ENCODE data around the gene ZNF556. TPM values are rescaled to one million over a fixed set of nuclear protein-coding genes. Genes with fewer than 3 reads are reported as not detected.

The ZNF556 gene
- total RNA-seq, 1 experiment from 2014 or later, result not detected

- intact Hi-C loops (cut with micrococcal nuclease; ENCODE audit: unreplicated experiment), result no loop called here
- no peak for TF ChIP-seq TCF7L2 (IDR thresholded peaks at IDR 0.05; ENCODE audit: low read depth, low read length)
- no peak for TF ChIP-seq CTCF (IDR thresholded peaks at IDR 0.05)
- peaks cover 43% of the 10 kb centered on the region for H3K9me3 ChIP-seq (ENCODE audit: control insufficient read depth, insufficient read depth, low read depth, low read length)
- no peaks in the 10 kb centered on the region for H3K27me3 ChIP-seq (ENCODE audit: control insufficient read depth, insufficient read depth, low read length)
- CTCF ChIA-PET, result no interaction called here
- H3K27ac ChIP-seq (ENCODE audit: low read length), result no peak overlapping the region
- H3K4me1 ChIP-seq (ENCODE audit: control insufficient read depth, insufficient read depth, low read length), result no peaks in the 10 kb centered on the region
- H3K36me3 ChIP-seq (ENCODE audit: control insufficient read depth, insufficient read depth, low read length), result peaks cover 8% of the 10 kb centered on the region
- no peak for DNase-seq (ENCODE audit: low read depth, low spot score)
- POLR2A ChIA-PET, result no interaction called here
- in situ Hi-C loops (cut with HindIII; ENCODE audit: low pct_unique_long_range_greater_than_20kb, low sequenced_read_pairs), result no loop called here
- no peak overlapping the region for H3K4me3 ChIP-seq (ENCODE audit: low read depth in 2 of 2, low read length in 2 of 2)
- TSS peak; percentile 53 for BruUV-seq (replicated peaks)
- no peak for ATAC-seq
Measured at GRCh38 chr19:2917275-2918184, 50.4 kb downstream of the ZNF556 start.

GRCh38 chr19:2922987-2923386, 55.9 kb downstream of the ZNF556 start:
- ChIA-PET CTCF (no interaction called here), POLR2A (no interaction called here)
- BruUV-seq (replicated peaks), result no TSS peak
- intact Hi-C loops (cut with micrococcal nuclease; ENCODE audit: unreplicated experiment), result no loop called here
- in situ Hi-C loops (cut with HindIII; ENCODE audit: low pct_unique_long_range_greater_than_20kb, low sequenced_read_pairs), result no loop called here
- Histone ChIP-seq H3K4me3 (ENCODE audit: low read depth in 2 of 2, low read length in 2 of 2) (no peak overlapping the region), H3K27me3 (ENCODE audit: control insufficient read depth, insufficient read depth, low read length) (no peaks in the 10 kb centered on the region), H3K9me3 (ENCODE audit: control insufficient read depth, insufficient read depth, low read depth, low read length) (peaks cover 8% of the 10 kb centered on the region), H3K27ac (ENCODE audit: low read length) (no peak overlapping the region), H3K4me1 (ENCODE audit: control insufficient read depth, insufficient read depth, low read length) (peaks cover 3% of the 10 kb centered on the region; the same call in 1 of the 2 replicates), H3K36me3 (ENCODE audit: control insufficient read depth, insufficient read depth, low read length) (no peaks in the 10 kb centered on the region)
- no peak for TF ChIP-seq POLR2AphosphoS5 (IDR thresholded peaks at IDR 0.05; ENCODE audit: low read depth, low read length)
- TF ChIP-seq, protein P1, sequence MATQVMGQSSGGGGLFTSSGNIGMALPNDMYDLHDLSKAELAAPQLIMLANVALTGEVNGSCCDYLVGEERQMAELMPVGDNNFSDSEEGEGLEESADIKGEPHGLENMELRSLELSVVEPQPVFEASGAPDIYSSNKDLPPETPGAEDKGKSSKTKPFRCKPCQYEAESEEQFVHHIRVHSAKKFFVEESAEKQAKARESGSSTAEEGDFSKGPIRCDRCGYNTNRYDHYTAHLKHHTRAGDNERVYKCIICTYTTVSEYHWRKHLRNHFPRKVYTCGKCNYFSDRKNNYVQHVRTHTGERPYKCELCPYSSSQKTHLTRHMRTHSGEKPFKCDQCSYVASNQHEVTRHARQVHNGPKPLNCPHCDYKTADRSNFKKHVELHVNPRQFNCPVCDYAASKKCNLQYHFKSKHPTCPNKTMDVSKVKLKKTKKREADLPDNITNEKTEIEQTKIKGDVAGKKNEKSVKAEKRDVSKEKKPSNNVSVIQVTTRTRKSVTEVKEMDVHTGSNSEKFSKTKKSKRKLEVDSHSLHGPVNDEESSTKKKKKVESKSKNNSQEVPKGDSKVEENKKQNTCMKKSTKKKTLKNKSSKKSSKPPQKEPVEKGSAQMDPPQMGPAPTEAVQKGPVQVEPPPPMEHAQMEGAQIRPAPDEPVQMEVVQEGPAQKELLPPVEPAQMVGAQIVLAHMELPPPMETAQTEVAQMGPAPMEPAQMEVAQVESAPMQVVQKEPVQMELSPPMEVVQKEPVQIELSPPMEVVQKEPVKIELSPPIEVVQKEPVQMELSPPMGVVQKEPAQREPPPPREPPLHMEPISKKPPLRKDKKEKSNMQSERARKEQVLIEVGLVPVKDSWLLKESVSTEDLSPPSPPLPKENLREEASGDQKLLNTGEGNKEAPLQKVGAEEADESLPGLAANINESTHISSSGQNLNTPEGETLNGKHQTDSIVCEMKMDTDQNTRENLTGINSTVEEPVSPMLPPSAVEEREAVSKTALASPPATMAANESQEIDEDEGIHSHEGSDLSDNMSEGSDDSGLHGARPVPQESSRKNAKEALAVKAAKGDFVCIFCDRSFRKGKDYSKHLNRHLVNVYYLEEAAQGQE (IDR thresholded peaks at IDR 0.05; ENCODE audit: insufficient read depth in 1 of 2, low read depth in 2 of 2, low read length in 1 of 2), result no peak
- no peak for TF ChIP-seq SIN3A (IDR thresholded peaks at IDR 0.05; ENCODE audit: borderline replicate concordance, insufficient read depth, low read depth, low read length)
- no peak for ATAC-seq
- no peak for DNase-seq (ENCODE audit: low read depth, low spot score)

GRCh38 chr19:2923510-2923909, 56.4 kb downstream of the ZNF556 start:
- in situ Hi-C loops (cut with HindIII; ENCODE audit: low pct_unique_long_range_greater_than_20kb, low sequenced_read_pairs), result no loop called here
- no peak for TF ChIP-seq TCF7L2 (IDR thresholded peaks at IDR 0.05; ENCODE audit: low read depth, low read length)
- no peak for TF ChIP-seq SIN3A (IDR thresholded peaks at IDR 0.05; ENCODE audit: borderline replicate concordance, insufficient read depth, low read depth, low read length)
- TF ChIP-seq, protein P1 (IDR thresholded peaks at IDR 0.05; ENCODE audit: insufficient read depth in 1 of 2, low read depth in 2 of 2, low read length in 1 of 2), result no peak
- no peak for TF ChIP-seq CTCF (IDR thresholded peaks at IDR 0.05)
- TF ChIP-seq POLR2AphosphoS5 (IDR thresholded peaks at IDR 0.05; ENCODE audit: low read depth, low read length), result no peak
- H3K27ac ChIP-seq (ENCODE audit: low read length), result no peak overlapping the region

More at GRCh38 chr19:2923510-2923909, 56.4 kb downstream of the ZNF556 start:
- Histone ChIP-seq H3K4me1 (ENCODE audit: control insufficient read depth, insufficient read depth, low read length) (peaks cover 3% of the 10 kb centered on the region; the same call in 1 of the 2 replicates), H3K9me3 (ENCODE audit: control insufficient read depth, insufficient read depth, low read depth, low read length) (peaks cover 5% of the 10 kb centered on the region; the same call in 1 of the 2 replicates), H3K4me3 (ENCODE audit: low read depth in 2 of 2, low read length in 2 of 2) (no peak overlapping the region), H3K36me3 (ENCODE audit: control insufficient read depth, insufficient read depth, low read length) (no peaks in the 10 kb centered on the region), H3K27me3 (ENCODE audit: control insufficient read depth, insufficient read depth, low read length) (no peaks in the 10 kb centered on the region)
- intact Hi-C loops (cut with micrococcal nuclease; ENCODE audit: unreplicated experiment), result no loop called here
- ATAC-seq, result no peak
- no peak for DNase-seq (ENCODE audit: low read depth, low spot score)
- POLR2A ChIA-PET, result no interaction called here
- BruUV-seq (replicated peaks), result no TSS peak
- CTCF ChIA-PET, result no interaction called here

All from Panc1 (cell line).